GM23338 (cell line): ENCODE results near the gene ZNF529. TPM values are rescaled to one million over a fixed set of nuclear protein-coding genes. Genes with fewer than 3 reads are reported as not detected.

Experiments
- ATAC-seq: fragments of 200-7000 bp; cut with Tn5 transposase; 3 replicates; pipeline ENCODE4 v1.9.1; 2020
- DNase-seq: peaks from one replicate; pipeline ENCODE4 v3.0.0-alpha.2; 2015; ENCODE audit warnings: low spot score
- H2AFZ ChIP-seq: fragments of 200-600 bp; sonication (generic); 2 replicates; pipeline ENCODE4 v1.8.0; 2016; ENCODE audit warnings: antibody characterized with exemption, mild to moderate bottlenecking, moderate library complexity
- H3F3A ChIP-seq: fragments of 200-600 bp; sonication (generic); replicated peaks from 2 replicates; pipeline ENCODE4 v1.8.0; 2017; ENCODE audit warnings: antibody characterized with exemption, mixed run types, low read depth
- H3K27ac ChIP-seq: fragments of 200-600 bp; sonication (generic); 2 replicates; pipeline ENCODE4 v1.6.1; 2016; ENCODE audit warnings: low read depth
- H3K27me3 ChIP-seq: fragments of 200-600 bp; sonication (generic); 2 replicates; pipeline ENCODE4 v1.8.0; 2016; ENCODE audit warnings: mild to moderate bottlenecking, mixed run types, moderate library complexity; ENCODE audit not compliant: insufficient read depth
- H3K36me3 ChIP-seq: fragments of 200-600 bp; sonication (generic); 2 replicates; pipeline ENCODE4 v1.8.0; 2016; ENCODE audit warnings: mild to moderate bottlenecking; ENCODE audit not compliant: insufficient read depth
- H3K4me1 ChIP-seq: fragments of 200-600 bp; sonication (generic); 2 replicates; pipeline ENCODE4 v1.8.0; 2016; ENCODE audit warnings: mild to moderate bottlenecking, moderate library complexity; ENCODE audit not compliant: insufficient read depth
- H3K4me2 ChIP-seq: fragments of 200-600 bp; sonication (generic); 2 replicates; pipeline ENCODE4 v1.7.1; 2017; ENCODE audit warnings: mixed run types
- H3K4me3 ChIP-seq: fragments of 200-600 bp; sonication (generic); 2 replicates; pipeline ENCODE4 v1.6.1; 2016; ENCODE audit warnings: mixed run types
- H3K79me2 ChIP-seq: fragments of 200-600 bp; sonication (generic); replicated peaks from 2 replicates; pipeline ENCODE4 v1.8.0; 2017; ENCODE audit warnings: mild to moderate bottlenecking; ENCODE audit not compliant: insufficient read depth
- H3K9me2 ChIP-seq: fragments of 200-600 bp; sonication (generic); 2 replicates; pipeline ENCODE4 v1.8.0; 2017; ENCODE audit not compliant: insufficient read depth
- H4K20me1 ChIP-seq: fragments of 200-600 bp; sonication (generic); replicated peaks from 2 replicates; pipeline ENCODE4 v1.8.0; 2017; ENCODE audit warnings: mild to moderate bottlenecking; ENCODE audit not compliant: insufficient read depth
- H3K27ac Mint-ChIP-seq: 2 replicates; pipeline ENCODE4 v1.8.0; 2020; ENCODE audit warnings: inconsistent platforms, mild to moderate bottlenecking, moderate library complexity, mixed read lengths
- H3K27me3 Mint-ChIP-seq: 3 replicates; pipeline ENCODE4 v1.8.0; 2022; ENCODE audit warnings: low read depth, mild to moderate bottlenecking, moderate library complexity, mixed read lengths, inconsistent platforms; ENCODE audit not compliant: insufficient read depth, poor library complexity
- H3K36me3 Mint-ChIP-seq: 3 replicates; pipeline ENCODE4 v1.8.0; 2021; ENCODE audit warnings: low read depth, mild to moderate bottlenecking, inconsistent platforms, moderate library complexity, mixed read lengths
- H3K4me1 Mint-ChIP-seq: 3 replicates; pipeline ENCODE4 v1.8.0; 2020; ENCODE audit warnings: mild to moderate bottlenecking, inconsistent platforms, mixed read lengths
- H3K4me3 Mint-ChIP-seq: 3 replicates; pipeline ENCODE4 v1.8.0; 2021; ENCODE audit warnings: moderate library complexity, mild to moderate bottlenecking, inconsistent platforms, mixed read lengths
- H3K9me3 Mint-ChIP-seq: 3 replicates; pipeline ENCODE4 v1.8.0; 2020; ENCODE audit warnings: moderate library complexity, mild to moderate bottlenecking, inconsistent platforms, mixed read lengths
- CREB1 ChIP-seq: fragments of 250-450 bp; sonication (Bioruptor Pico); IDR thresholded peaks from 2 replicates; pipeline ENCODE4 v1.5.0; 2020; ENCODE audit warnings: low read depth, mild to moderate bottlenecking, moderate library complexity
- CTCF ChIP-seq, 2 experiments: fragments of 200-600 bp in 1 of 2; sonication (generic) in 1 of 2; conservative IDR thresholded peaks; 2 replicates each; pipeline versions ENCODE4 v1.5.1 to v1.6.1; 2016 to 2017; ENCODE audit warnings: antibody characterized with exemption in 2 of 2, low read depth in 2 of 2, mild to moderate bottlenecking in 2 of 2, moderate library complexity in 1 of 2
- EZH2 ChIP-seq: fragments of 200-600 bp; sonication (generic); IDR thresholded peaks from one replicate; pipeline ENCODE4 v1.8.0; 2017; ENCODE audit warnings: antibody characterized with exemption, mild to moderate bottlenecking, low read depth; ENCODE audit not compliant: unreplicated experiment
- EZH2phosphoT487 ChIP-seq: fragments of 200-600 bp; sonication (generic); IDR thresholded peaks from one replicate; pipeline ENCODE4 v1.8.1; 2018; ENCODE audit warnings: antibody characterized with exemption; ENCODE audit not compliant: unreplicated experiment
- POLR2AphosphoS5 ChIP-seq: IDR thresholded peaks from 2 replicates; pipeline ENCODE4 v1.6.1; 2016; ENCODE audit warnings: antibody characterized with exemption, low read depth
- REST ChIP-seq: IDR thresholded peaks from one replicate; pipeline ENCODE4 v1.6.1; 2018; ENCODE audit warnings: antibody characterized with exemption; ENCODE audit not compliant: unreplicated experiment
- STAT1 ChIP-seq: IDR thresholded peaks from one replicate; pipeline ENCODE4 v1.6.1; 2016; ENCODE audit warnings: antibody characterized with exemption; ENCODE audit not compliant: unreplicated experiment
- polyA plus RNA-seq: library from polyadenylated mRNA; unstranded; fragments of >200 nt; fragmentation: Nextera tagmentation; extraction: Ambion mirVana; gene quantifications from 2 replicates; pipeline ENCODE4 v1.2.1, GENCODE V29; 2016
- total RNA-seq: library from RNA; depleted of rRNA; stranded (reverse); fragments of >200 nt; shearing (Covaris generic); gene quantifications from 2 replicates; pipeline ENCODE4 v1.2.3, GENCODE V29; 2014
- TF ChIP-seq, protein P1 (sequence below): IDR thresholded peaks from 2 replicates; pipeline ENCODE4 v1.6.1; 2016; ENCODE audit warnings: antibody characterized with exemption

The ZNF529 gene
- total and polyA plus RNA-seq, 2 experiments from 2014 or later, result 9.2 to 16.5 TPM

DNA sequence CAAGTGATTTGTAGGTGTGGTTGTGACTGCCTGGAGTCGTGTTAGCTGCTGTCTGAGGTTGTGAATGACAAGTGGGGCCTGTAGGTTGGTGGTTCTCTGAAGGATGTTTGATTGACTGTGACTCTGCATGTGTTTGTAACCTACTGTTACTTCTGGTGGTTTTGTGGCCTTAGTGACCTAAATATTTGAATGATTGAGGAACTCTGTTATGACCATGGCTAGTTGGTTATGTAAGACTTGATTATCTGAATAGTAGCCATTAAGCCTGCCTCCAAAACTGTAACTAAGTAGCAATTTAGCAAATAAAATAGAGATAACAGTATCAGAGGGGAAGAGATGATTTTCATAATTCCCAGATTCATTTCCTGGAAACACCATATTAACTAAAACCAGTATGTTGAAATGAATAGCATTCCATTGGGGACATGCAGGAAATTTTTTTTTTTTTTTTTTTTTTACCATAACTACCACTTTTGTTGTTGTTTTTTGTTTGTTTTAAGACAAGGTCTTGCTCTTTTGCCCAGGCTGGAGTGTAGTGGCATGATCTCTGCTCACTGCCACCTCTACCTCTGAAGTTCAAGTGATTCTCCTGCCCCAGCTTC is 32.9 kb upstream of the ZNF529 start (continued):
- no peak for TF ChIP-seq EZH2
- TF ChIP-seq STAT1, result no peak
- no peak for TF ChIP-seq EZH2phosphoT487

- Histone ChIP-seq H3F3A (0 out of 2 replicates have a peak, but pooled peaks cover 10% of the 10 kb centered on the region), H3K4me3 (peak within 1 kb of the TSS; percentile 94), H3K27me3 (peaks cover 22% of the 10 kb centered on the region), H2AFZ (peak within 1 kb of the TSS; percentile 98), H4K20me1 (no peaks in the 10 kb centered on the region), H3K79me2 (peaks cover 9% of the 10 kb centered on the region; the same call in 1 of the 2 replicates), H3K27ac (no peak within 1 kb of the TSS), H3K4me1 (peaks cover 6% of the 10 kb centered on the region), H3K4me2 (peak within 1 kb of the TSS; percentile 97), H3K36me3 (no peaks in the 10 kb centered on the region), H3K9me2 (no peaks in the 10 kb centered on the region)
- peaks cover 19% of the 10 kb centered on the region for H3K27me3 Mint-ChIP-seq
- TF ChIP-seq CTCF (conservative IDR thresholded peaks at IDR 0.05; ENCODE audit: low read depth in 2 of 2) (no peak), POLR2AphosphoS5 (peak; percentile 81), REST (no peak), CREB1 (CRISPR knock-in tag) (no peak)
- TF ChIP-seq, protein P1, sequence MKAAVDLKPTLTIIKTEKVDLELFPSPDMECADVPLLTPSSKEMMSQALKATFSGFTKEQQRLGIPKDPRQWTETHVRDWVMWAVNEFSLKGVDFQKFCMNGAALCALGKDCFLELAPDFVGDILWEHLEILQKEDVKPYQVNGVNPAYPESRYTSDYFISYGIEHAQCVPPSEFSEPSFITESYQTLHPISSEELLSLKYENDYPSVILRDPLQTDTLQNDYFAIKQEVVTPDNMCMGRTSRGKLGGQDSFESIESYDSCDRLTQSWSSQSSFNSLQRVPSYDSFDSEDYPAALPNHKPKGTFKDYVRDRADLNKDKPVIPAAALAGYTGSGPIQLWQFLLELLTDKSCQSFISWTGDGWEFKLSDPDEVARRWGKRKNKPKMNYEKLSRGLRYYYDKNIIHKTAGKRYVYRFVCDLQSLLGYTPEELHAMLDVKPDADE, result no peak
- peaks cover 5% of the 10 kb centered on the region for H3K4me1 Mint-ChIP-seq
- peaks cover 10% of the 10 kb centered on the region for H3K36me3 Mint-ChIP-seq
- H3K4me3 Mint-ChIP-seq, result peak within 1 kb of the TSS; percentile 81
- no peaks in the 10 kb centered on the region; the same call in 2 of the 3 replicates for H3K9me3 Mint-ChIP-seq
- H3K27ac Mint-ChIP-seq, result no peak within 1 kb of the TSS
- ATAC-seq (peak; percentile 94), DNase-seq (peak; percentile 63)
Measured at GRCh38 chr19:36605101-36605876, 32.2 kb upstream of the ZNF529 start, which contains the start of gene ZNF382. TSS of gene ZNF382 (plus strand) at chr19:36605313. CDS start at chr19:36609915, 4,602 bp downstream.
